Neuron (in vitro differentiated cells): ENCODE measurements around the gene COPS8.

Experiments
- H2AFZ ChIP-seq: one replicate; pipeline ENCODE4 v1.6.1; 2013; ENCODE audit warnings: low read depth, mild to moderate bottlenecking, inconsistent platforms, low read length, moderate library complexity
- H3K27me3 ChIP-seq: one replicate; pipeline ENCODE4 v1.6.1; 2013; ENCODE audit warnings: low read length; ENCODE audit not compliant: insufficient read depth
- H3K36me3 ChIP-seq: one replicate; pipeline ENCODE4 v1.6.1; 2013; ENCODE audit warnings: low read length; ENCODE audit not compliant: insufficient read depth
- H3K4me1 ChIP-seq: one replicate; pipeline ENCODE4 v1.6.1; 2013; ENCODE audit warnings: low read length; ENCODE audit not compliant: insufficient read depth
- H3K4me3 ChIP-seq: 2 replicates; pipeline ENCODE4 v1.5.1; 2013; ENCODE audit warnings: mild to moderate bottlenecking, low read length, moderate library complexity
- H3K9me3 ChIP-seq: one replicate; pipeline ENCODE4 v1.6.1; 2013; ENCODE audit warnings: low read length

COPS8 gene

GRCh38 chr2:237134321-237135230 is 48.9 kb downstream of the COPS8 start:
- H3K4me1 ChIP-seq, result no peaks in the 10 kb centered on the region
- H2AFZ ChIP-seq, result no peak overlapping the region
- no peak overlapping the region for H3K4me3 ChIP-seq
- no peaks in the 10 kb centered on the region for H3K36me3 ChIP-seq
- no peaks in the 10 kb centered on the region for H3K27me3 ChIP-seq
- H3K9me3 ChIP-seq, result no peaks in the 10 kb centered on the region

GRCh38 chr2:237136824-237137223 is 51.1 kb downstream of the COPS8 start:
- no peak overlapping the region for H3K4me3 ChIP-seq
- H2AFZ ChIP-seq, result no peak overlapping the region
- H3K36me3 ChIP-seq, result no peaks in the 10 kb centered on the region
- no peaks in the 10 kb centered on the region for H3K9me3 ChIP-seq
- no peaks in the 10 kb centered on the region for H3K4me1 ChIP-seq
- H3K27me3 ChIP-seq, result no peaks in the 10 kb centered on the region

- no peak overlapping the region for H3K4me3 ChIP-seq
- no peaks in the 10 kb centered on the region for H3K36me3 ChIP-seq
- no peaks in the 10 kb centered on the region for H3K4me1 ChIP-seq
- H3K9me3 ChIP-seq, result no peaks in the 10 kb centered on the region
- H3K27me3 ChIP-seq, result no peaks in the 10 kb centered on the region
- no peak overlapping the region for H2AFZ ChIP-seq
Measured at GRCh38 chr2:237137626-237138323, 52.1 kb downstream of the COPS8 start.

- H3K27me3 ChIP-seq, result no peaks in the 10 kb centered on the region
- H3K4me1 ChIP-seq, result no peaks in the 10 kb centered on the region
- H3K4me3 ChIP-seq, result no peak overlapping the region
- no peak overlapping the region for H2AFZ ChIP-seq
- no peaks in the 10 kb centered on the region for H3K36me3 ChIP-seq
- no peaks in the 10 kb centered on the region for H3K9me3 ChIP-seq
Measured at GRCh38 chr2:237139123-237139675, 53.5 kb downstream of the COPS8 start.

- Histone ChIP-seq H2AFZ (no peak overlapping the region), H3K4me1 (no peaks in the 10 kb centered on the region), H3K36me3 (no peaks in the 10 kb centered on the region), H3K9me3 (no peaks in the 10 kb centered on the region), H3K4me3 (no peak overlapping the region), H3K27me3 (no peaks in the 10 kb centered on the region)
Measured at GRCh38 chr2:237140689-237141285, 55.1 kb downstream of the COPS8 start.

GRCh38 chr2:237141571-237142051 is 55.9 kb downstream of the COPS8 start:
- Histone ChIP-seq H3K36me3 (no peaks in the 10 kb centered on the region), H3K27me3 (no peaks in the 10 kb centered on the region), H3K4me1 (no peaks in the 10 kb centered on the region), H3K9me3 (peaks cover 3% of the 10 kb centered on the region), H3K4me3 (no peak overlapping the region), H2AFZ (no peak overlapping the region)

GRCh38 chr2:237143118-237143517 is 57.4 kb downstream of the COPS8 start:
- Histone ChIP-seq H3K4me1 (no peaks in the 10 kb centered on the region), H3K27me3 (no peaks in the 10 kb centered on the region), H2AFZ (no peak overlapping the region), H3K36me3 (no peaks in the 10 kb centered on the region), H3K9me3 (peaks cover 3% of the 10 kb centered on the region), H3K4me3 (no peak overlapping the region)

GRCh38 chr2:237143676-237144440 is 58.2 kb downstream of the COPS8 start:
- no peaks in the 10 kb centered on the region for H3K36me3 ChIP-seq
- peaks cover 8% of the 10 kb centered on the region for H3K9me3 ChIP-seq
- H3K4me3 ChIP-seq, result no peak overlapping the region
- no peak overlapping the region for H2AFZ ChIP-seq
- no peaks in the 10 kb centered on the region for H3K4me1 ChIP-seq
- H3K27me3 ChIP-seq, result no peaks in the 10 kb centered on the region

GRCh38 chr2:237144516-237144915 is 58.8 kb downstream of the COPS8 start:
- Histone ChIP-seq H3K36me3 (no peaks in the 10 kb centered on the region), H3K4me1 (no peaks in the 10 kb centered on the region), H3K9me3 (peaks cover 8% of the 10 kb centered on the region), H3K27me3 (no peaks in the 10 kb centered on the region), H3K4me3 (no peak overlapping the region), H2AFZ (no peak overlapping the region)

GRCh38 chr2:237147317-237147716 is 61.6 kb downstream of the COPS8 start:
- Histone ChIP-seq H3K4me3 (no peak overlapping the region), H2AFZ (no peak overlapping the region), H3K27me3 (no peaks in the 10 kb centered on the region), H3K36me3 (no peaks in the 10 kb centered on the region), H3K9me3 (peaks cover 8% of the 10 kb centered on the region), H3K4me1 (no peaks in the 10 kb centered on the region)

- no peaks in the 10 kb centered on the region for H3K4me1 ChIP-seq
- no peak overlapping the region for H2AFZ ChIP-seq
- no peak overlapping the region for H3K4me3 ChIP-seq
- H3K36me3 ChIP-seq, result no peaks in the 10 kb centered on the region
- no peaks in the 10 kb centered on the region for H3K27me3 ChIP-seq
- peaks cover 8% of the 10 kb centered on the region for H3K9me3 ChIP-seq
Measured at GRCh38 chr2:237148624-237149023, 62.9 kb downstream of the COPS8 start.

GRCh38 chr2:237149425-237149824 is 63.7 kb downstream of the COPS8 start:
- Histone ChIP-seq H3K4me1 (no peaks in the 10 kb centered on the region), H2AFZ (no peak overlapping the region), H3K9me3 (peaks cover 8% of the 10 kb centered on the region), H3K36me3 (no peaks in the 10 kb centered on the region), H3K27me3 (no peaks in the 10 kb centered on the region), H3K4me3 (no peak overlapping the region)
